ENCODE results near the gene PFKFB1. TPM values are rescaled to one million over a fixed set of nuclear protein-coding genes. Genes with fewer than 3 reads are reported as not detected.
"Not testable (repeated sequence)": the region's sequence is repeated elsewhere in the genome, so short reads cannot be mapped to it uniquely, and the experiment has no call there.

PFKFB1 gene
- total RNA-seq, 2 donors from 2014 or later = 0.55 to 1.1 TPM

DNA sequence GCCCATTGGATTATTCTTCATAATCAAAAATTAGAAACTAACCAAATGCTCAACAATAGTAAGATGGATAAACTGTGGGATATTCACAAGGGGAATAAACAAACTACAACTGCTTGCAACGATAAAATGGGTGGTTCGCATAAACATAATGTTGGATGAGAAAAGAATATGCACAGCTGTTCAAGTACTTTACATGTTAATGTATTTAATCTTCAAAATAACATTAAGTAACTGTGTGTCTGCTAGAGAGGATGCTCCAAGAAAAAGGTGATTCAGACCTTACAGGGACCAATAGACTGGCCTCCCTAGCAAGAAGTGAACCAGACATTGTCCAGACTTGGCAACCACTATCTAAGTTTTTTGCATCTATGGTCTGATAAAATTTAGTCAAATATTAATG, 2.3 kb downstream of the PFKFB1 start:
- Mint-ChIP-seq H3K27ac (no peak overlapping the region), H3K9me3 (peaks cover 27% of the 10 kb centered on the region), H3K27me3 (ENCODE audit: insufficient read depth) (no peaks in the 10 kb centered on the region), H3K36me3 (ENCODE audit: low read depth) (no peaks in the 10 kb centered on the region), H3K4me1 (no peaks in the 10 kb centered on the region), H3K4me3 (no peak overlapping the region)
- Histone ChIP-seq H3K27me3 (ENCODE audit: control insufficient read depth, insufficient read depth, low read length, poor library complexity, severe bottlenecking) (no peaks in the 10 kb centered on the region), H3K9ac (ENCODE audit: extremely low read depth, low read length, poor library complexity, severe bottlenecking) (no peak overlapping the region), H3K36me3 (ENCODE audit: control insufficient read depth, insufficient read depth, low read length) (no peaks in the 10 kb centered on the region), H3K4me1 (ENCODE audit: control insufficient read depth, insufficient read depth, low read length) (no peaks in the 10 kb centered on the region), H3K9me3 (ENCODE audit: control insufficient read depth, low read length) (no peaks in the 10 kb centered on the region), H3K27ac (ENCODE audit: low read depth, low read length) (no peak overlapping the region), H3K4me3 (ENCODE audit: low read length) (no peak overlapping the region)
- TF ChIP-seq, protein P1, sequence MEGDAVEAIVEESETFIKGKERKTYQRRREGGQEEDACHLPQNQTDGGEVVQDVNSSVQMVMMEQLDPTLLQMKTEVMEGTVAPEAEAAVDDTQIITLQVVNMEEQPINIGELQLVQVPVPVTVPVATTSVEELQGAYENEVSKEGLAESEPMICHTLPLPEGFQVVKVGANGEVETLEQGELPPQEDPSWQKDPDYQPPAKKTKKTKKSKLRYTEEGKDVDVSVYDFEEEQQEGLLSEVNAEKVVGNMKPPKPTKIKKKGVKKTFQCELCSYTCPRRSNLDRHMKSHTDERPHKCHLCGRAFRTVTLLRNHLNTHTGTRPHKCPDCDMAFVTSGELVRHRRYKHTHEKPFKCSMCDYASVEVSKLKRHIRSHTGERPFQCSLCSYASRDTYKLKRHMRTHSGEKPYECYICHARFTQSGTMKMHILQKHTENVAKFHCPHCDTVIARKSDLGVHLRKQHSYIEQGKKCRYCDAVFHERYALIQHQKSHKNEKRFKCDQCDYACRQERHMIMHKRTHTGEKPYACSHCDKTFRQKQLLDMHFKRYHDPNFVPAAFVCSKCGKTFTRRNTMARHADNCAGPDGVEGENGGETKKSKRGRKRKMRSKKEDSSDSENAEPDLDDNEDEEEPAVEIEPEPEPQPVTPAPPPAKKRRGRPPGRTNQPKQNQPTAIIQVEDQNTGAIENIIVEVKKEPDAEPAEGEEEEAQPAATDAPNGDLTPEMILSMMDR (conservative IDR thresholded peaks at IDR 0.05) = no peak
- WGBS, 2 experiments (ENCODE audit: insufficient coverage in 1 of 2, insufficient read length in 1 of 2) = no CpG with 5 or more reads among the region's 2 CpGs
- no peak for DNase-seq

DNA sequence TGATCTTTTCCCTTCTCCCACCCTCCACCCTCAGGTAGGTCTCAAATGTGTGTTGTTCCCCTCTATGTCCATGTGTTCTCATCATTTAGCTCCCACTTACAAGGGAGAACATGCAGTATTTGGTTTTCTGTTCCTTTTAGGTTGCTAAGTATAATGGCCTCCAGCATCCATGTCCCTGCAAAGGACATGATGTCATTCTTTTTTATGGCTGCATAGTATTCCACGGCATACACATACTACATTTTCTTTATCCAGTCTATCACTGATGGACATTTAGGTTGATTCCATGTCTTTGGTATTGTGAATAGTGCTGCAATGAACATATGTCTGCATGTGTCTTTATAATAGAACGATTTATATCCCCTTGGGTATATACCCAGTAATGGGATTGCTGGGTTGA, 10.7 kb downstream of the PFKFB1 start:
- not testable (repeated sequence) for H3K36me3 ChIP-seq (ENCODE audit: control insufficient read depth, insufficient read depth, low read length); H3K27me3 ChIP-seq (ENCODE audit: control insufficient read depth, insufficient read depth, low read length, poor library complexity, severe bottlenecking); H3K27ac ChIP-seq (ENCODE audit: low read depth, low read length); H3K36me3 Mint-ChIP-seq (ENCODE audit: low read depth); H3K4me3 ChIP-seq (ENCODE audit: low read length); H3K4me3 Mint-ChIP-seq; H3K9me3 ChIP-seq (ENCODE audit: control insufficient read depth, low read length); H3K27me3 Mint-ChIP-seq (ENCODE audit: insufficient read depth); DNase-seq; H3K4me1 Mint-ChIP-seq; H3K9ac ChIP-seq (ENCODE audit: extremely low read depth, low read length, poor library complexity, severe bottlenecking); H3K27ac Mint-ChIP-seq; H3K4me1 ChIP-seq (ENCODE audit: control insufficient read depth, insufficient read depth, low read length)
- peaks cover 46% of the 10 kb centered on the region for H3K9me3 Mint-ChIP-seq
- 100% methylated on average over 2 of the region's 2 CpGs; no CpG with 5 or more reads in 1 of the 2 experiments for WGBS, 2 experiments (ENCODE audit: insufficient coverage in 1 of 2, insufficient read length in 1 of 2)

DNA sequence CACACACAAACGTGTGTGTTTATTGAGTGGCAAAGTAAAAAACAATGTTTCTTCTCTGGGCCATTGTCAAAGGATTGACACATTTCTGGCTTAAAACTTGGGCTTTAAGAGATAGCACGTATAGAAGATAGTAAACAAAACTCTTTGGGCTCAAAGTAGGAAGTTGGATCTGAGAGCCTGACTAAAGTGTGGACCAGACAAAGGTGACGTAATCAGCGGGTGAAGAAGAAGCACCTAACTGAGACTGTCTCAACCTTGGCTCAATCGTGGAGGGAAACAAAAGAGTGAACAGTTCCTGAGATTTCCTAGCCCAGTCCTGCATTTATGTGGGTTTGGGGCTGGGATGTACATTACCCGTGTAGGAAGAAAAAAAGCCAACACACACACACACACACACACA, 13.7 kb downstream of the PFKFB1 start:
- Mint-ChIP-seq H3K36me3 (ENCODE audit: low read depth) (no peaks in the 10 kb centered on the region), H3K27ac (no peak overlapping the region), H3K9me3 (peaks cover 47% of the 10 kb centered on the region), H3K4me3 (no peak overlapping the region), H3K27me3 (ENCODE audit: insufficient read depth) (no peaks in the 10 kb centered on the region), H3K4me1 (peaks cover 3% of the 10 kb centered on the region)
- peaks cover 7% of the 10 kb centered on the region for H3K9me3 ChIP-seq (ENCODE audit: control insufficient read depth, low read length)
- 90 to 100% methylated on average over 1 to 4 of the region's 6 CpGs for WGBS, 2 experiments (ENCODE audit: insufficient coverage in 1 of 2, insufficient read length in 1 of 2)
- no peak for DNase-seq
- no peak overlapping the region for H3K27ac ChIP-seq (ENCODE audit: low read depth, low read length)
- no peaks in the 10 kb centered on the region for H3K27me3 ChIP-seq (ENCODE audit: control insufficient read depth, insufficient read depth, low read length, poor library complexity, severe bottlenecking)
- no peaks in the 10 kb centered on the region for H3K4me1 ChIP-seq (ENCODE audit: control insufficient read depth, insufficient read depth, low read length)
- TF ChIP-seq, protein P1 (conservative IDR thresholded peaks at IDR 0.05) = no peak
- no peak overlapping the region for H3K4me3 ChIP-seq (ENCODE audit: low read length)
- H3K36me3 ChIP-seq (ENCODE audit: control insufficient read depth, insufficient read depth, low read length) = no peaks in the 10 kb centered on the region
- H3K9ac ChIP-seq (ENCODE audit: extremely low read depth, low read length, poor library complexity, severe bottlenecking) = no peak overlapping the region

DNA sequence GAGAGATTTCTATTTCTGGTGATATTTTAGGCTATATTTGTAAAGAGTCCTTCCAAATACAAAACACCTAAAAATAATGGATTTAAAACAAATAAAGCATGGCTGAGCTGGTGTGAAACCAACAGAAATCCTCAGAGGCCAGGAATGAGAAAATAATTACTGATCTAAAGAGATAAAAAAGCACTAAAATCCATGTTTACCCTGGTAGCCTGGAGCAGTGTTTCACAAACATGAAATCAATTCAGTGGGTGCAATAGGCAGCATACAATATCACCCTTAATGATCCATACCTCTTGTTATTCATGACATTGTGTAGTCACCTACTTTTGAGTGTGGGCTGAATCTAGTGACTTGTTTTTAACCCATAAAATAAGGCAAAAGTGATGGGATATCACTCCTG, 14.6 kb downstream of the PFKFB1 start:
- Mint-ChIP-seq H3K4me1 (peaks cover 3% of the 10 kb centered on the region), H3K27ac (no peak overlapping the region), H3K9me3 (peaks cover 46% of the 10 kb centered on the region), H3K36me3 (ENCODE audit: low read depth) (no peaks in the 10 kb centered on the region), H3K27me3 (ENCODE audit: insufficient read depth) (no peaks in the 10 kb centered on the region), H3K4me3 (no peak overlapping the region)
- H3K9me3 ChIP-seq (ENCODE audit: control insufficient read depth, low read length) = peaks cover 7% of the 10 kb centered on the region
- no peak overlapping the region for H3K27ac ChIP-seq (ENCODE audit: low read depth, low read length)
- no peaks in the 10 kb centered on the region for H3K27me3 ChIP-seq (ENCODE audit: control insufficient read depth, insufficient read depth, low read length, poor library complexity, severe bottlenecking)
- DNase-seq = no peak
- H3K36me3 ChIP-seq (ENCODE audit: control insufficient read depth, insufficient read depth, low read length) = no peaks in the 10 kb centered on the region
- H3K4me3 ChIP-seq (ENCODE audit: low read length) = no peak overlapping the region
- no peaks in the 10 kb centered on the region for H3K4me1 ChIP-seq (ENCODE audit: control insufficient read depth, insufficient read depth, low read length)
- H3K9ac ChIP-seq (ENCODE audit: extremely low read depth, low read length, poor library complexity, severe bottlenecking) = no peak overlapping the region
- TF ChIP-seq, protein P1 (conservative IDR thresholded peaks at IDR 0.05) = no peak
